ENCODE measurements around the gene TMPRSS9.

GRCh38 chr19:2429917-2430535 is 70.0 kb downstream of the TMPRSS9 start:
- TF ChIP-seq, protein P1, sequence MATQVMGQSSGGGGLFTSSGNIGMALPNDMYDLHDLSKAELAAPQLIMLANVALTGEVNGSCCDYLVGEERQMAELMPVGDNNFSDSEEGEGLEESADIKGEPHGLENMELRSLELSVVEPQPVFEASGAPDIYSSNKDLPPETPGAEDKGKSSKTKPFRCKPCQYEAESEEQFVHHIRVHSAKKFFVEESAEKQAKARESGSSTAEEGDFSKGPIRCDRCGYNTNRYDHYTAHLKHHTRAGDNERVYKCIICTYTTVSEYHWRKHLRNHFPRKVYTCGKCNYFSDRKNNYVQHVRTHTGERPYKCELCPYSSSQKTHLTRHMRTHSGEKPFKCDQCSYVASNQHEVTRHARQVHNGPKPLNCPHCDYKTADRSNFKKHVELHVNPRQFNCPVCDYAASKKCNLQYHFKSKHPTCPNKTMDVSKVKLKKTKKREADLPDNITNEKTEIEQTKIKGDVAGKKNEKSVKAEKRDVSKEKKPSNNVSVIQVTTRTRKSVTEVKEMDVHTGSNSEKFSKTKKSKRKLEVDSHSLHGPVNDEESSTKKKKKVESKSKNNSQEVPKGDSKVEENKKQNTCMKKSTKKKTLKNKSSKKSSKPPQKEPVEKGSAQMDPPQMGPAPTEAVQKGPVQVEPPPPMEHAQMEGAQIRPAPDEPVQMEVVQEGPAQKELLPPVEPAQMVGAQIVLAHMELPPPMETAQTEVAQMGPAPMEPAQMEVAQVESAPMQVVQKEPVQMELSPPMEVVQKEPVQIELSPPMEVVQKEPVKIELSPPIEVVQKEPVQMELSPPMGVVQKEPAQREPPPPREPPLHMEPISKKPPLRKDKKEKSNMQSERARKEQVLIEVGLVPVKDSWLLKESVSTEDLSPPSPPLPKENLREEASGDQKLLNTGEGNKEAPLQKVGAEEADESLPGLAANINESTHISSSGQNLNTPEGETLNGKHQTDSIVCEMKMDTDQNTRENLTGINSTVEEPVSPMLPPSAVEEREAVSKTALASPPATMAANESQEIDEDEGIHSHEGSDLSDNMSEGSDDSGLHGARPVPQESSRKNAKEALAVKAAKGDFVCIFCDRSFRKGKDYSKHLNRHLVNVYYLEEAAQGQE (IDR thresholded peaks at IDR 0.05; ENCODE audit: insufficient read depth in 1 of 2, low read depth in 2 of 2, low read length in 1 of 2) = no peak
- no peak for TF ChIP-seq POLR2AphosphoS5 (IDR thresholded peaks at IDR 0.05; ENCODE audit: low read depth, low read length)
- TF ChIP-seq, protein P2, sequence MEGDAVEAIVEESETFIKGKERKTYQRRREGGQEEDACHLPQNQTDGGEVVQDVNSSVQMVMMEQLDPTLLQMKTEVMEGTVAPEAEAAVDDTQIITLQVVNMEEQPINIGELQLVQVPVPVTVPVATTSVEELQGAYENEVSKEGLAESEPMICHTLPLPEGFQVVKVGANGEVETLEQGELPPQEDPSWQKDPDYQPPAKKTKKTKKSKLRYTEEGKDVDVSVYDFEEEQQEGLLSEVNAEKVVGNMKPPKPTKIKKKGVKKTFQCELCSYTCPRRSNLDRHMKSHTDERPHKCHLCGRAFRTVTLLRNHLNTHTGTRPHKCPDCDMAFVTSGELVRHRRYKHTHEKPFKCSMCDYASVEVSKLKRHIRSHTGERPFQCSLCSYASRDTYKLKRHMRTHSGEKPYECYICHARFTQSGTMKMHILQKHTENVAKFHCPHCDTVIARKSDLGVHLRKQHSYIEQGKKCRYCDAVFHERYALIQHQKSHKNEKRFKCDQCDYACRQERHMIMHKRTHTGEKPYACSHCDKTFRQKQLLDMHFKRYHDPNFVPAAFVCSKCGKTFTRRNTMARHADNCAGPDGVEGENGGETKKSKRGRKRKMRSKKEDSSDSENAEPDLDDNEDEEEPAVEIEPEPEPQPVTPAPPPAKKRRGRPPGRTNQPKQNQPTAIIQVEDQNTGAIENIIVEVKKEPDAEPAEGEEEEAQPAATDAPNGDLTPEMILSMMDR (IDR thresholded peaks at IDR 0.05) = no peak
- TF ChIP-seq TCF7L2 (IDR thresholded peaks at IDR 0.05; ENCODE audit: low read depth, low read length) = no peak
- TF ChIP-seq SIN3A (IDR thresholded peaks at IDR 0.05; ENCODE audit: borderline replicate concordance, insufficient read depth, low read depth, low read length) = no peak
